ENCODE measurements around the gene SCG5. TPM values are rescaled to one million over a fixed set of nuclear protein-coding genes. Genes with fewer than 3 reads are reported as not detected.

Gene SCG5
- total RNA-seq, 2 experiments from 2014 or later: 3.1 to 3.8 TPM

DNA sequence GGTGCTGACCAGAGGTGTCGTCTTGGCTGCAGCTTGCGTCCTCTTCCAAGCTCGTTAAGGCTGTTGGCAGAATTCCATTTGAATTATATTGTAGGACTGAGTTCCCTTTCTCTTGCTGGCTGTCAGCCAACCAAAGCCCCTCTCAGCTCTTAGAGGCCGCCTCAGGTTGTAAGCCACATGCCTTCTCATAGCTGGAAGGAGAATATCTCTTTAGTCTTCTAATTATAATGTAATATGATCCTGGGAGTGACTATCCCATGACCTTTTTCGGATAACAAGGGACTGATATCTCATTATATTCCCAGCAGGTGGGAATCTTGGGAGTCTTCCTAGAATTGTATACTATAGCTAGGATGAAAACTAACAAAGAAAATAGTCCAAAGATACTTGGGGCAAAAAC, 4.8 kb downstream of the SCG5 start:
- Mint-ChIP-seq H3K36me3 (ENCODE audit: low read depth) (peaks cover 36% of the 10 kb centered on the region), H3K4me3 (no peak overlapping the region), H3K9me3 (no peaks in the 10 kb centered on the region), H3K4me1 (peaks cover 3% of the 10 kb centered on the region), H3K27ac (no peak overlapping the region), H3K27me3 (no peaks in the 10 kb centered on the region)
- DNase-seq: no peak
- ChIA-PET POLR2A (no interaction called here), CTCF (interaction anchor here (0.9 kb wide), 1 partner anchor 16 kb away, joined by 4 read pairs; no protein-coding TSS in a partner anchor)

DNA sequence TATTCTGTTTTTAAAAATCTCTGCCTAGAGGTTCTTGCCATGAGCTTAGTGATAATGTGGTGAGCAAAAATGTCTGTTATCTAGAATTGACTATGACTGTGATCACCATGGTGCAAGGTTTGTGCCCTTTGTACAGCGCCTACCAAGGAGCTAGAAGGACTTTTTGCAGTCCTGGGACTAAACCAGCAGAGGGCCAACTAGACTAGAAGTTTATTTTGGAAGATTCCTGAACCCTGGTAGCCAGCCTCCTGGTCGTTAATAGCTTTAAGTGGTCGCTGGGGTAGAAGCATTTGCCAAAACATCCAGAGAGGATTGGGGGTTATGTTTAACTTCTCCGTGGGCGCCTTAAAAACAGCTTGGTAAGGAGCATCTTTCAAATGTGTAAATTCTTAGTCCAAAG, 7.8 kb downstream of the SCG5 start:
- Mint-ChIP-seq H3K27ac (no peak overlapping the region), H3K9me3 (no peaks in the 10 kb centered on the region), H3K4me3 (no peak overlapping the region), H3K4me1 (peaks cover 8% of the 10 kb centered on the region), H3K36me3 (ENCODE audit: low read depth) (peaks cover 55% of the 10 kb centered on the region), H3K27me3 (no peaks in the 10 kb centered on the region)
- no peak for DNase-seq
- ChIA-PET POLR2A (no interaction called here), CTCF (interaction anchor here (1.1 to 1.4 kb wide), 4 partner anchors 11 to 16 kb away, joined by 3 to 7 read pairs (median 4); no protein-coding TSS in a partner anchor)

DNA sequence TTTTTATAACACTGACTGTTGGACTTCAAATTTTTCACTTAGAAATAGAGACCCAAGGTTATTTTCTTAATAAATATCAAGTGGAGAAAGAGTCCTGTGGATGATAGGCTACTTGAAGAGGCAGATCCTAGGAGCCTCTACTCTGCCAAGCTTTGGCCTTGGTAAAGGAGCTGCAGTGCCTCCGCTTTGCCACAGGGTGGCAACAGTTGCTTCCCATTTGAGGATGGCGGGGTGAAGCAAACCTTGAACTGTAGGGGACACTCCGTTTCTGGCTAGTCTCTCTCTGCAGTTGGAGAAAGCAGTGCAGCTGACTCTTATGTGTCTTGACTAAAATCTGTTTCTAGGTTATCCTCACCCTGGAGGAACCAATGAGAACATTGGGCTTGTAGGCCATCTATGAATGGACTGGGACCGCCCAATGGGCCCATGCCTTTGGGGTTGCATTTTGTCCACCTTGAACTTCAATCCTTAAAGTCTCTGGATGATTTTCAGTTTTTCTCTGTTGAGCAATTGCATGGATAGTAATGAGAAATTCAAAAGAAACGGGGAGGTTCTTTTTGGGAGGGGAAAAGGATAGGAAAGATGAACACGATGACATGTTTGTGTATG, 9.8 kb downstream of the SCG5 start:
- H3K36me3 Mint-ChIP-seq (ENCODE audit: low read depth): peaks cover 48% of the 10 kb centered on the region
- peak; percentile 55 for DNase-seq
- H3K27me3 Mint-ChIP-seq: no peaks in the 10 kb centered on the region
- H3K9me3 Mint-ChIP-seq: no peaks in the 10 kb centered on the region
- peaks cover 7% of the 10 kb centered on the region for H3K4me1 Mint-ChIP-seq
- POLR2A ChIA-PET: interaction anchor here (0.9 kb wide), 1 partner anchor 9 kb away, joined by 3 read pairs; no protein-coding TSS in a partner anchor
- CTCF ChIA-PET: interaction anchor here (1.0 to 1.7 kb wide), 4 partner anchors 8 to 20 kb away, joined by 3 to 13 read pairs (median 5); no protein-coding TSS in a partner anchor
- no peak overlapping the region for H3K27ac Mint-ChIP-seq
- H3K4me3 Mint-ChIP-seq: no peak overlapping the region

DNA sequence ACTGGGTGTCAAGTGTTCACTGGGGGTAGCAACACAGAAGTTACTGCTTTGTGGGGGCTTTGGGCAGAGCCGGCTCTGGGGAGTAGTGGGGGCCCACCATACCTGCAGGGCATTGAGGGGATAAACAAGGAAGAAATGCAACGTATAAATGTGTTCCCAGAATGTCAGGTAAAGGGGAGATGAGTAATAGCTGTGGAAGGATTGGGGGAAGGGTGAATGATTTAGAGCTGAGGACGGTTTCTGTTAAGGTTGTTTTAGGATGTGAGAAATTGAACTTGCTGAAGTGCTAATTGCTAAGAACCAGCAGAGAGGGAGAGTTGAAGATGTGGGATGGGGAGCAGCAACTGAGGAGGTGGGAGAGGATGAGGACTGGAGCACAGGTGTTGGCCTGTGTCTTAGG, 10.7 kb downstream of the SCG5 start:
- H3K4me1 Mint-ChIP-seq: peaks cover 11% of the 10 kb centered on the region
- ChIA-PET POLR2A (no interaction called here), CTCF (interaction anchor here (0.9 to 1.0 kb wide), 2 partner anchors 10 to 11 kb away, joined by 4 to 5 read pairs; no protein-coding TSS in a partner anchor)
- no peak overlapping the region for H3K4me3 Mint-ChIP-seq
- no peaks in the 10 kb centered on the region for H3K9me3 Mint-ChIP-seq
- no peak for DNase-seq
- no peak overlapping the region for H3K27ac Mint-ChIP-seq
- H3K36me3 Mint-ChIP-seq (ENCODE audit: low read depth): peaks cover 51% of the 10 kb centered on the region
- H3K27me3 Mint-ChIP-seq: no peaks in the 10 kb centered on the region

DNA sequence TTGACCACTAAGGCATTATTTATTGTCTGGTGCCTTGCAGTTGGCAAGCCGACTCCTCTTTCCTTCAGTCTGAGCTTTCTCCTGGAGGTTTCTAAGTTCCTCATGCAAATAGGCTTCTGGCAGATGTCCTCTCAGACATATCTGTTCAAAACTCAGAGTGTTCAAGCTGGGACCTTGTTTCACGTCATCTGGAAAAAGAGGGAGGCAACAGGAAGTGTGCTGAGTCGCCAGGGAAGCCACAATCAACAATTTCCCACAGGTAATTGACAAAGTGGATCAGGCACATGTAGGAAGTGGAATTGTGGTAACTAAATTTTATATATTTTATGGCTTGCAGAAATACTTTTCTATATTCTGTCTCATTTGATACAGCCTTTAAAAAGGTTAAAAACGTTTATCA, 14.6 kb downstream of the SCG5 start:
- Mint-ChIP-seq H3K4me3 (no peak overlapping the region), H3K36me3 (ENCODE audit: low read depth) (peaks cover 56% of the 10 kb centered on the region), H3K27ac (no peak overlapping the region), H3K27me3 (no peaks in the 10 kb centered on the region), H3K4me1 (peaks cover 18% of the 10 kb centered on the region), H3K9me3 (no peaks in the 10 kb centered on the region)
- ChIA-PET CTCF (interaction anchor here (1.4 kb wide), 1 partner anchor 27 kb away, joined by 3 read pairs; no protein-coding TSS in a partner anchor), POLR2A (interaction anchor here (0.9 to 1.0 kb wide), 2 partner anchors 10 to 19 kb away, joined by 3 read pairs; no protein-coding TSS in a partner anchor)
- no peak for DNase-seq

DNA sequence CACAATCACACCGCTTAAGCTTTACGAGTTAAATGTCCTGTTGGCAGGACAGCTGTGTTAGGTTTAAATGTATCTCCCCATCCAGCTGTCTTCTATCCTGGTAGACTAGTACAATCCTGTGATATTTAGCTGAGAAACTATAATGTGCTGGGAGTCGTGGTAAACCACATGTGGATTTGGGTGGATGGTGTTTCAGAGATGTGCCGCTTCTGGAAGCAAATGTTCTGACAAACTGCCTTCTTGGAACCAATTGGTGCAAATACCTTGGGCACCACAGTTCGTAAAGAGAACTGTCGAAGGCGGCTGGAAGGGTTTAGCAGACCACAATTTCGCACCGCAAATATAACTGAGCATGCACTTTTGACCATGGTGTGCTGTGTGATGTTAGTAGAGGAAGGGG, 15.0 kb downstream of the SCG5 start:
- DNase-seq: no peak
- Mint-ChIP-seq H3K9me3 (no peaks in the 10 kb centered on the region), H3K4me3 (no peak overlapping the region), H3K36me3 (ENCODE audit: low read depth) (peaks cover 55% of the 10 kb centered on the region), H3K4me1 (peaks cover 16% of the 10 kb centered on the region), H3K27ac (no peak overlapping the region), H3K27me3 (no peaks in the 10 kb centered on the region)
- ChIA-PET CTCF (interaction anchor here (1.4 kb wide), 1 partner anchor 26 kb away, joined by 3 read pairs; no protein-coding TSS in a partner anchor), POLR2A (interaction anchor here (1.0 kb wide), 1 partner anchor 19 kb away, joined by 3 read pairs; no protein-coding TSS in a partner anchor)

DNA sequence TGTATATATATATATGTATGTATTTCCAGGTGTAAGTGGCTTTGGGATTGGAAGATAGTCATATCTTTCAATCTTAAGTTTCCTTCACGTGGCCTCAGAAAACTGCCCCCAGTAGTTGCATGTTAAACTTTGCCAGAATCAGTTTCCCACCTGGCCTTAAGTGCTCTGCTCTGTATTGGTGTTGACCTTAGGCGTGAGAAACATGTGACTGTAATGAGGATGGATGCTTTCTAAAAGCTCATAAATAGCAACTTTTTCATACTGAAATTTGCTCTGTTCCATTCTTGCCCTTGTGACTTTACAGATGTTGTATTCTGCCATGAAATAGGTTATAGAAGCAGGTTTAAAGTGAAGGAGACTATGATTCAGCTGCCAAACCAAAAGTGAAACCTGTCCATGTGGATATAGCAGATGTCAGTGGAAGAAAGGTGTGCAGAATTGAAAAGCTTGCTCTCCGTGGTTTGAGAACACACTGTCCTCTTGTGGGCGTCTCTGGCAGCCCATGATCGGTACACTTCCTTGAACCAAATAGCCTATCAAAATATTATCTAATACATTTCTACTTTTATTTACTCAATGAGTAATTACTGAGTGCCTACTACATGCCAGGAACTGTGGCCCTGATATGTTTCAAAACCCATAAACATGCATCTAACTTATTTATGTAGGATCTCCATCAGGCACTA, 15.8 kb downstream of the SCG5 start:
- DNase-seq: no peak

DNA sequence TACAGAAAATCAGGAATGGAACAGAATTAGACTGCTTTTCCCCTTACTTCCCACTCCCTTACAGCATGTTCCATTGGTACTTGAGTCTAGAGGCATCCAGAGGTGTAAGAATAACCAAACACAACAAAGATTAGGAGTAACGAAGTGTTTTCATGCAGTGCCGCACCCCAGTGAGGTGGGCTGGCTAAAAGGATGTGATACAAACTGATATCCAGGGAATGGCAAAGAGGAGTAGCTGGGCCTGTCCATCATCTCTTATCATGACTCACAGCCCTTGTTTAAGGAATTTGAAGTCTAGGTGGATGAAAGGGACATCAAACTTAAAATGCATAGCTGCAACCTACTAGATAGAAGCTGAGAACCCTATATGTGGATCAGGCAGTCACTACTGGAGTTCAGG, 16.4 kb downstream of the SCG5 start:
- CTCF ChIA-PET: no interaction called here
- no peaks in the 10 kb centered on the region for H3K27me3 Mint-ChIP-seq
- no peak overlapping the region for H3K4me3 Mint-ChIP-seq
- H3K9me3 Mint-ChIP-seq: no peaks in the 10 kb centered on the region
- H3K27ac Mint-ChIP-seq: no peak overlapping the region
- peaks cover 49% of the 10 kb centered on the region for H3K36me3 Mint-ChIP-seq (ENCODE audit: low read depth)
- H3K4me1 Mint-ChIP-seq: peaks cover 15% of the 10 kb centered on the region
- no peak for DNase-seq
- POLR2A ChIA-PET: interaction anchor here (1.2 kb wide), 2 partner anchors 11 to 13 kb away, joined by 3 read pairs; no protein-coding TSS in a partner anchor

More for the DNA sequence above, 15.8 kb downstream of the SCG5 start:
- Mint-ChIP-seq H3K9me3 (no peaks in the 10 kb centered on the region), H3K36me3 (ENCODE audit: low read depth) (peaks cover 47% of the 10 kb centered on the region), H3K4me3 (no peak overlapping the region), H3K27ac (peak overlapping the region; percentile 27), H3K4me1 (peaks cover 13% of the 10 kb centered on the region), H3K27me3 (no peaks in the 10 kb centered on the region)
- ChIA-PET POLR2A (interaction anchor here (1.2 kb wide), 1 partner anchor 13 kb away, joined by 3 read pairs; no protein-coding TSS in a partner anchor), CTCF (interaction anchor here (1.4 kb wide), 1 partner anchor 25 kb away, joined by 3 read pairs; no protein-coding TSS in a partner anchor)

DNA sequence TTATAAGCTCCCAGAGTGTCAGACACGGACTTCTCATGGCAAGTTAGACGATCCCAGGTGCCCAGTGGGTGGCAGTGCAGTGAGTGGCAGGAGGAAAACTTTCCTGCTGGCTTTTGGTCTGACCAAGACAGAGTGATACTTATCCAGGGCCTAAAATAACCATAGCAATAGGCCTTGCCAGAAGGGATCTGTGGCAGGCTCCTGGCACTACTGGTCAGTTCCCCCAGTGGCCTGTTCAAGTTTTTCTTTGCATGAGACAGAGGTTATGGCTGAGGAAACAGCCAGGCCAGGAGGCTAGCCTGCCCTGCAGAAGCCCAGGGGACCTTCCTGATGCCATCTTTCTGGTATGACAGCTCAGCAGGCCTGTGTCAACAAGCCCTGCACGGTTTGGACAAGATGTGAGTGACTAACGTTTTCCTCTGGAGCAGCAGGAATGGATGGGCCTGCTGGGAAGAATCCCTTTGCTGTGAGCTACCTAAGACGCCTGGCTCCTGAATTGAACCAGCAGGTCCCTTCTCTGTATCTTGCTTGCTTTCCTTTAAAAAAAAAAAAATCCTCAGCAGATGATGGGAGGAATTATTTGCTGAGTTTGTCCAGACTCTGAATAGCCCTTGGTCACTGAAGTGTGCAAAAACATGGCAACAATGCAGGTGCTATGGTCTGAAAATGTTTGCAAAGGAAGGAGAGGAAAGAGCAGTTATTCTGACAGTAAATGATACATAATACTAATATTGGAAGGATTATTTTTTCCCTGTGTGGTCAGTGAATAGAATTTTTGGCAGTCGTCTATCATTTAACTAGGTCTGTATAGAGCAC, 18.0 kb downstream of the SCG5 start:
- DNase-seq: no peak
- H3K27me3 Mint-ChIP-seq: no peaks in the 10 kb centered on the region
- H3K4me1 Mint-ChIP-seq: peaks cover 15% of the 10 kb centered on the region
- H3K4me3 Mint-ChIP-seq: no peak overlapping the region
- H3K36me3 Mint-ChIP-seq (ENCODE audit: low read depth): peaks cover 37% of the 10 kb centered on the region
- CTCF ChIA-PET: interaction anchor here (1.3 to 2.0 kb wide), 2 partner anchors 9 to 10 kb away, joined by 3 to 7 read pairs; no protein-coding TSS in a partner anchor
- POLR2A ChIA-PET: interaction anchor here (1.2 kb wide), 1 partner anchor 9 kb away, joined by 3 read pairs; no protein-coding TSS in a partner anchor
- H3K27ac Mint-ChIP-seq: no peak overlapping the region
- no peaks in the 10 kb centered on the region for H3K9me3 Mint-ChIP-seq

DNA sequence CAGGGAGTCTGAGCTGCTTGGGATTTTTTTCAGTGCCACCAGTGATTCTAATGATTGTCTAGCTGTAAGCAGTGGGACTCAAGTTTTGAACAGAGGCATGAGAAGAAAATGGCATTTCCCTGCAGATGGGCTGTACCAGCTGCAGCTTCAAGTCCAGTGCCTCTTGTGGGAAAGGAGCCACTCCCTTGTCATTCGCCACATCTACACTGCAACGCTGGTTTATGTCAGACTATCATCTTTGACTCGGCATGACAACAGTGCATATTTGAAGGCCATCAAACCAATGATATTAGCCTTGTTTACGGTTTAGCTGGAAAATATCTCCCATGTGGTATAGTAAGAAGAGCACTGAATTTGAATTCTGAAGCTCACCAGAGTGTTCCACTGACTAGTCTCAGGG, 22.2 kb downstream of the SCG5 start:
- Mint-ChIP-seq H3K9me3 (no peaks in the 10 kb centered on the region), H3K4me3 (no peak overlapping the region), H3K4me1 (peaks cover 2% of the 10 kb centered on the region), H3K27ac (no peak overlapping the region), H3K27me3 (no peaks in the 10 kb centered on the region), H3K36me3 (ENCODE audit: low read depth) (peaks cover 23% of the 10 kb centered on the region)
- ChIA-PET CTCF (interaction anchor here (1.5 to 2.4 kb wide), 5 partner anchors 10 to 16 kb away, joined by 3 to 13 read pairs (median 7); no protein-coding TSS in a partner anchor), POLR2A (no interaction called here)
- no peak for DNase-seq

DNA sequence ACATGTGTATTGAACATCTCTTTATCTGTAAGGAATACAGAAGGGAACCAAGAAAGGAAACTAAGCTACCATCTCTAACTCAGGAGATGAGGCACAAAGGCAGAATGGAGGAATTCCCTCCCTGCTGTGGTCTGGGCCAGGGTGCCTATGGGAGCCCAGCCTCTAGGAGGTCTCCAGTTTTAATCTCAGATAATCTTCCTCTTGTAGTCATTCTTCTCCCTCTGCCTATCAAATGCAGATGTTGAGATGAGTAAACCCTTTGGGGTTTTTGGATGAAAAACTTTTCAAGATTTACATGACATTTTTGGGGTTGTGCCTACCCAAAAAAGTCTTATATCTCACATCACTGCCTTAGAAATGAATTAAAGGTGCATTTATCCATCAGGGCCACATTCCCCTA, 23.3 kb downstream of the SCG5 start:
- no peaks in the 10 kb centered on the region for H3K9me3 Mint-ChIP-seq
- peaks cover 23% of the 10 kb centered on the region for H3K36me3 Mint-ChIP-seq (ENCODE audit: low read depth)
- POLR2A ChIA-PET: no interaction called here
- no peak overlapping the region for H3K27ac Mint-ChIP-seq
- CTCF ChIA-PET: interaction anchor here (1.5 kb wide), 1 partner anchor 10 kb away, joined by 3 read pairs; no protein-coding TSS in a partner anchor
- H3K4me1 Mint-ChIP-seq: peaks cover 2% of the 10 kb centered on the region
- H3K4me3 Mint-ChIP-seq: no peak overlapping the region
- no peaks in the 10 kb centered on the region for H3K27me3 Mint-ChIP-seq
- no peak for DNase-seq

DNA sequence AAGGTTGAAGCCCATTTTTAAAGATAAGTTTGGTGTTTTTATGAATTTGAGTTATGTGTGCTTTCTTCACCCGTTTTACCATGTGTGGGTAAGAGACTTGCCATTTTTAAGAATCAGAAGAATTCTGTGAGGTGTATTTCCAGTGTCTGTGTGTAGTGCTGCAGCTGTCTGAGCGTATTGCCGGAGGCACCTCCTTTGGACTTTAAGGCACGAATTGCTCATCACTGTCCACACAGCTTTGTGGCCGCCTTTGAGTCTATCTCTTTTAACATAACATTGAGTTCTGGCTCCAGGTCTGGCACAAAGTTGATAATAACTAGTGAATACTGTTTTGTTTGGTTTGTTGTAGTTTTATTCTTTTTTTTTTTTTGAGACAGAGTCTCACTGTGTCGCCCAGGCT, 25.8 kb downstream of the SCG5 start:
- H3K27me3 Mint-ChIP-seq: no peaks in the 10 kb centered on the region
- CTCF ChIA-PET: no interaction called here
- peaks cover 16% of the 10 kb centered on the region for H3K36me3 Mint-ChIP-seq (ENCODE audit: low read depth)
- no peaks in the 10 kb centered on the region for H3K9me3 Mint-ChIP-seq
- DNase-seq: no peak
- H3K4me1 Mint-ChIP-seq: peaks cover 2% of the 10 kb centered on the region
- H3K27ac Mint-ChIP-seq: no peak overlapping the region
- POLR2A ChIA-PET: no interaction called here
- H3K4me3 Mint-ChIP-seq: no peak overlapping the region
